GM19395 (cell line): ENCODE results near the gene WDR37.

Experiments used
- ATAC-seq: cut with Tn5 transposase; IDR thresholded peaks from one replicate; pipeline ENCODE4 v1.9.1; 2021; ENCODE audit warnings: mild to moderate bottlenecking, moderate library complexity; ENCODE audit not compliant: unreplicated experiment

The WDR37 gene

DNA sequence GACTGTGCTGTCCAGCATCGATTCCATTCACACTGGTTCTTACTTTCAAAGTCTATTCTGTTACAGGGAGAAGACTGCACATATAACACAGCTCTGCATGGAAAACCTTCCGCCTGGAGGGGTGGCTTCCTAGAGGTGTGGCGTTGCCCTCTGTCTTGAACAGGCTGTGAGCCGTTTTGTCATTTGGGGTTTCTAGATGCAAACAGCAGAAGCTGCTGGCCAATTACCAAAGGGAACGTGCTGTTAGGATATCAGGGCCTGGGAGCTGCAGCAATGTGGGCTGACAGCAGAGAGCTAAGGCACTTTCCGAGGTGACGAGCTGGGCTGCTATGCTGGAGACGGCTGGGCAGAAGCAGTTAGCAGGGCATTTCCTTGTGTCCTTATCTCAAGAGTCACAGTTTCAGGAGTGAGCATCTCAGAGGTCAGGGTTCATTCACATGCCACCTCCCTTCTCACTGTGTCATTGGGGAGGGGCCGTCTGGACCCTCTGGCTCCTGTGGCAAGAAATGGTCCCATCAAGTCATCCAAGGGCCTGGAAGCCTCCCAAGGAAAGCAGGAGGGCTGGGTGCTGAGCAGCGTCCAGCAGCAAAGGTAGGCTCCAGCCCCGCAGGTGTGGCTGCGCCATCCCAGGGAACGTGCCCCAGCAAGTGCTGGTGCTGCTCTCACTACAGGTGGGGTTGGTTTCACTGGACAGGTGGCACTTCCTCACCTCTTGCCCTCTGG, 106.5 kb downstream of the WDR37 start:
- ATAC-seq, result no peak

DNA sequence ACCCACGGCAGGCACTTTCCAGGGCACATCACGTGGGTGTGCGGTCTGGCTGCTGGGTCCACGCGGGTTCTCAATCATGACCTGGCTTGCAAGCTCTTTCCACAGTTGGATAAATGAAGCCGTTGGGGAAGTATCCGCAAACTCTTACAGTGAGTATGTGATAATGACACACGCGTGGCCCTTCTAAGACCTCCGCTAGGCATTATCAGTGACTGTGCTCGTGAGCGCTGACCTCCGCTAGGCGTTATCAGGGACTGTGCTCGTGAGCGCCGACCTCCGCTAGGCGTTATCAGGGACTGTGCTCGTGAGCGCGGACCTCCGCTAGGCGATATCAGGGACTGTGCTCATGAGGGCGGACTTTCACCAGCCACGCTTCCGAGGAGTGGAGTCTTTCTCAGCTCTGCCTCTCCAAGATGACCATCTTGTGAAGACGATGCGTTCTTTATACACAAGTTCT, 107.0 kb downstream of the WDR37 start:
- no peak for ATAC-seq

DNA sequence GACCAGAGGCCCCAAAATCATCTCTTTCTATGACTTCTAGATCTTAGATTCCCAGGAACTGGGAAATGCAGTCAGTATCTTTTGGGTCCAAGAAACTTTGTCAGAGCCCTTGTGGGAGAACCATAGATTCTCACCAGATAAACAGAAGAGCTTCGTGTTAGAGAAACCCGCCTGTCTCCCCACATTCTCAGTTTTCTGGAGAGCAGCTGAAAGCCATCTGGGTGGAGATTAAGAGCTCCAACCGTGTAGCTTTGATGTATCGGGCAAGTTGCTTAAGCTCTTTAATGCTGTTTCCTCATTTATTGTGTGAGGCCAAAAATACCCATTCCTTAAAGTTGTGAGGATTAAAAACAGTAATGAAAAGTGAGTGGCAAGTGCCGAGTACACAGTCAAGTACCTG, 107.6 kb downstream of the WDR37 start:
- ATAC-seq, result no peak

DNA sequence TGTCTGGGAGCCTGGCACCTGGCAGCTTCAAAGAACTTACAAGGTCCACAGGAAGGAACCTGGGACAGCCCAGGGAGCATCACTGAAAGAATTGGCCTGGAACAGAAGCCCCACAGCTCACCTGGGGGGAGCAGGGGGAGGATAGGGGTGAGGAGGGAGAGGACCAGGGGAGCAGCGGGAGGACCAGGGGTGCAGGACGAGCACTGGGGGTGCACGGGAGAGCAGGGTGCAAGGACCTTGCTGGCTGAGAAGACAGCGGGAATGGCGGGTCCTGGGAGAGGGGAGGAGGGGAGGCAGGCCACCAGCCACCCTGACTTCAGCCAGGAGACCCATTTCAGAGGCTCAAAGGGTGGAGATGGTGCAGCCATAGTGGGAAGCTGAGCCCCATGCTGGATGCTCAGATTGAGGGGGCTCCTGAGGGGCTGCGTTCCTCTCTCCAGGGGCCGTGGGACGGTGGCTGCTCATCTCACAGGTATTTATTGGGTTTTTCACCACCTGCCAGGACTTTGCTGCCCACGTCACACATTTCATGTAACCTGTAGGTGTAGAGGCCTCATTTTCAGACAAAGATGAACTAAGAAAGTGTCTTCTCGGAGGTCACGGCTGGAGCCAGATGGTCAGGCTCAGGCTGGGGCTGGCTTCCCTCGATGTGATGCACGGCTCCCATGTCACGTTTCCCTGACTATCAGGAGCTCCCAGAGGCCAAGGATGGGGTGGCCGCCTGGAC, 110.1 kb downstream of the WDR37 start:
- ATAC-seq, result no peak

DNA sequence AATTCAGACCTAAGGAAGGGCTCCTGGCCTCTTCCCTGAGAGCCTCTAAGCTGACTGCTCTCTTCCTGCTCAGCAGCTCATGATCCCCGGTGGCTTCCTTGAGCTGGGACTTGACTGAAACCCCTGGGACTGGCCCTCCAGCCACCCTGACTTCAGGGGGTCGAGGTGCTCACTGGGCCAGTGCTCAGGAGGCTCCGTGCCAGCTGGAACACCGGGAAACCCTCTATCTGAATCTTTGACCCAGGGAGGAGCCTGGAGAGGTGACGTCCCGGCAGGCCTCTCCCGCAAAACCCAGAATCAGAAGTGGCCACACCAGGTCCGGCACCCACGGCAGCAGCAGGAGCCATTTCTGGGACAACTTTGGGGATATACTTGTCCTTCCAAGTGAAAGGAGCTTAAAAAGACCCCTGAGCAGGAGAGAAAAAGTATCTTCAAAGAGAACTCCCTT, 110.7 kb downstream of the WDR37 start:
- no peak for ATAC-seq

DNA sequence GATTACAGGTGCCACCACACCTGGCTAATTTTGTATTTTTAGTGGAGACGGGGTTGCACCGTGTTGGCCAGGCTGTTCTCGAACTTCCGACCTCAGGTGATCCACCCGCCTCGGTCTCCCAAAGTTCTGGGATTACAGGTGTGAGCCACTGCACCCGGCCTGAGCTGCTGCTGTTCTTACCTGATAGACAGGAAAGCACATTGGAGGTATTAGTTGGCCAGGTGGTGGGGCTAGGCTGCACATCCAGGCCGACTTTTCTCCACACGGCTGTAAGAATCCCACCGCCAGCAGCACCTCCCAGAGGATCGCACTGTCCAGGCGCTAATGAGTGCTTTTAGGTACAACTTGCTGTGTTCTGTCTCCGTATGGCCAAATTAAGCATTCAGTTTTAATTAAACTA, 112.6 kb downstream of the WDR37 start:
- no peak for ATAC-seq

DNA sequence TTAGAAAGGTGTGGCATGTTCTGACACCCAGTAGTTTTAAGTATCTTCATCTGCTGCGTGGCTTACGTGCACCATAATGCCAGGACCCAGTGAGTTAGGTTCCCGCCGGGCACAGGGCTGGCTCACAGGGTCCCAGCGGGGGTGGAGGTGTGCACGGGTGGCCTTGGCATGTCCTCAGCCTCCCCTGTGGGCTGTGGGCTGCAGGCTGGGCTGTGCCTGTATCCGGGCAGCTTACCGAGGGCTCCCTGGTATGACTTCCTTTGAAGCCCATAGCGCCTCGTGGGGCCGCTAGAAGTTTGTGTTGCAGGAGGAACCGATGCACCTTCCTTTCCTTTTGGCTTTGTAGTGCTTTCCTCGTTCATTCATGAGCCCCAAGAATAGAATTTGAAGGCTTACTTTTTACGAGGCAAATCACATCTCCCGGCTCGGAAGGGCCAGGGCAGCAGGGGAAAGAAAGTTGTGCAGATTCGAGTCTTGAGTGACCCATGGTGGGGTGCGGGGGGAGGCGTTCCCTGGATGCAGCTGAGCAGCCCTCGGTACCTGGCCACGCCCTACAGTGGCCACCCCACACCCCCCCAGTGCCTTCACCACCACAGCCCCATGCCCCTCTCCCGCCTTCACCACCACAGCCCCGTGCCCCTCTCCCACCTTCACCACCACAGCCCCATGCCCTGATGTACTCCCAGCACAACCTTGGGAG, 113.2 kb downstream of the WDR37 start:
- no peak for ATAC-seq

DNA sequence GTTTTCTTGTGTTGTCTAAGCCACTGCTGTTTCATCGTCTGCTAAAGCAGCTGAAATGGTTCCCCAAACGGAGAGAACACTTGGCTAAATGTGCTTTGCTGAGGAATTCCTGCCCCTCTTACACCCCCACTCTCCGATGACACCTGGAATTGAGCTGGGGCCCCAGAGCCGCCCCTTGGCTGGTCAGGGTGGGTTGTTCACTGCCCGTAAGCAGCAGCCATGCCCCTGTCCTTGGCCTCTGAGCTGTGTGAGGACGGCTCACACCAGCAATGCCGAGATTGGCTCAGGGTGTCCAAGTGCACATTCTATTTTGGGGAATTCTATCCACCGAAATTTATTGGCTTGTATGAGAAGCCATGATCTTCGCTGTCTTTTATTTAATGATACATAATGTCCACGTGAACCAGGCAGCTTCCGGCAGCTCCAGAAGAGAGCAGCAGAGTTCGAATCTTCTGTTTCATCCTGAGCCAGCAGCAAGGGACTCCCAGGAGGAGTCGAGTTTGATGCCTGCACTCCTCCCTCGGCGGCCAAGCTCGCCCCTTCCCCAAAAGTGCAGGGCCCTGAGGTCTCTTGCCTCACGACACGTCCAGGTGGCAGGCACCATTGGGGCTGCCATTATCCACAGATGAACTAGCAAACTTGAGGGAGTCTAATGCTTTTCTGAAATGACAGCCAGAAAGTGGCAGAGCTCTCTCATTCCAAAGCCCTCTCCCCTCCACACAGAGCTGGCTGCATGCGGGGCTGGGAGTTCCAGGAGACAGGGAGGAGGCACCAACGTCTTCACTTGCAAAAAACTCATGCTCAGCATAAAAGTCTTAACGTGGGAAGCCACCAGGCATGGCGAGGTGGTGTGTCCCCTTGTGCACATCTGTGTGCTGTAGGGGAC, 114.0 kb downstream of the WDR37 start:
- ATAC-seq, result no peak

DNA sequence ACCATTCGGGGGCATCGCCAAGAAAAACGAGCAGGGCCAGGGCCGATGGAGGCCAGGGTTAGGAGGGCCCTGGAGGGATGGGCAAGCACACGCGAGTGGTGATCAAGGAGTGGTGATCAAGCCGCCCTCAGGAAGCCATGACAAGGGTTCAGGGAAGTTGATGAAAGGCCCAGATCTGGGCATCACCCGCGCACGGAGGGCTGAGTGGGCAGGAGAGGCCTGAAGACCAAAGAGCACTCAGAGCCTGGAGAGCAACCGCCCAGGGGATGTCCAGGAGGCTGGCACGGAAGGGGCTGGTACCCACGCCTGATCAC, 114.6 kb downstream of the WDR37 start:
- ATAC-seq, result no peak

DNA sequence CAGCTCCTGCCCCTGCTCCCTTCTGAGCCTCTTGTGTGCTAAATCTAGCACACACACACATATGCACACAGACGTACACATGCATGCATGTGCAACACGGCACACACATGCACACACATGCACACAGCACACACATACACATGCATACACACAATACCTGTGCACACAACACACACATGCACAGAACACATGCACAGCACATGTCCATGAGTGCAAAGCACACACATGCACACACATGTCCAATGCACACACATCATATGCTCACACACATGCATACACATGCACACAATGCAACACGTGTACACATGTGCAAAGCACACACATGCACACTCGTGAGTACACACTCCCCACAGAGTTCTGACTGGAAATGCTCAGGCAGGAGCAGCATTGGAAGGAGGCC, 115.0 kb downstream of the WDR37 start:
- ATAC-seq, result no peak

DNA sequence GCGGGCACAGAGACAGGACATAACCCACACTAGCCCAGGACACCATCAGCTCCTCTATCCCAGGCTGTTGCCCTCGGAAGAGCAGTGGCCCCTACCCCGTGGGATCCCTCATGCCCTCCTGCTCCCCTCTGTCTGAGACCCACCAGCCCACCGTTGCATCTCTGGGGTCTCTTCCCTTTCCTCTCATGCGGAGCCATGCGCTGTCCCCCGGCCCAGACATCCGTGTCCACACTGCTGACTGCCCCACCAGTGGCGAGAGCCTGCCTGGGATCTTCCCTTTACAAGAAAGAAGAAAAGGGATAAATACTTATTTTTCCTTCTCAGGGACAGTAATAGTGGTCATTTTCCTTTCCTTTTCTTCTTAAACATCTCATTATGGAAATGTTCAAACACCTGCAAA, 115.4 kb downstream of the WDR37 start:
- ATAC-seq, result no peak

DNA sequence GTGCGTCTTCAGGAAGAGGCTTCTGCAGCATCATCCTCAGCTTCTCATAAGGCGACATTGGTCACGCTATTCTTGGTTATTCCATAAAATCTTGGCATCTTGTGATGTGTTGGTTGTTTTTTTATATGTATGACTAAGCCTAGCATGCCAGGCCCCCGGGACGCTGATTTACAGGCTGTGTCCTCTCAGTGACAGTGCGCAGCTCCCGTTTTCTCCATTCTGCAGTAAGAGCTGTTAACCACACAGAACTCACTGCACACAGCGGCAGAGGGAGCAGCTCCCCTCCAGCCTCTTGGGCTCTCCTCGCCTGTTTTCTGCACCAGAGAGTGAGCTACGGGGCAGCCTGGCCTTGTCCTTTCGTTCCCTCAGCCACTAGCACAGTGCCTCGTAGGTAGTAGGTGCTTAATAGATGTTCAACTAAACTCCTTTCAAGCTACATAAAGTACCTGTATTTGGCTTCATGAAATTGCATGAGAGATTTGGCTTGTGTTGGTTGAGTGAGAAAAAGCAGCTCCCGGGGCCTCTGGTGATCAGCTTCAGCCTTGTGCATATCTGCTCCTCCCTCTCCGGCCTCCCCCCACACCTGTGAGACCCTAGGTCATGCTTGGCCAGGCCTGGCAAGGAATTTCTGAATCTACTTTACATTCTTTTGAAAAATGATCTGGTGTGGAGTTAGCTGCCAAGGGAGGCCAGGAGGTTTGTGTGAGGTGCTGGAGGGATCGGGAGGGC, 116.2 kb downstream of the WDR37 start:
- no peak for ATAC-seq

DNA sequence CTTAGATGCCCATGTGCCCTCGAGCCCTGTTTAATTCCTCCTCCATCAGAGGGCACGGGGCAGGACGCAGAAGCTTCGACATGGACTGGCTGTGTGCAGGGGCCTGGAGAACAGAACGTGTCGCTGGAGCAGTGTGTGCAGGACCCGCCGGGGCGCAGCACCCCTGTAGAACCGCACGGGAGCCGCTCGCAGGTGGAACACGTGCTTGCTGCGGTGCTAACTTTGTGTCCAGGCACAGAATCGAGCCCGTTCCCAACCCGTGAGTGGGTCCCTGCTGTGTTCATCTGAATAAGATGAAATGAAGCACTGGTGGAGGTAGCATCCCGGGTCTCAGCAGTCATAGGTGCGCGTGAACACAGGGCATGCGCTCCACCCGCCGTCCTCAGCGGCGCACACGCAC, 116.9 kb downstream of the WDR37 start:
- no peak for ATAC-seq

DNA sequence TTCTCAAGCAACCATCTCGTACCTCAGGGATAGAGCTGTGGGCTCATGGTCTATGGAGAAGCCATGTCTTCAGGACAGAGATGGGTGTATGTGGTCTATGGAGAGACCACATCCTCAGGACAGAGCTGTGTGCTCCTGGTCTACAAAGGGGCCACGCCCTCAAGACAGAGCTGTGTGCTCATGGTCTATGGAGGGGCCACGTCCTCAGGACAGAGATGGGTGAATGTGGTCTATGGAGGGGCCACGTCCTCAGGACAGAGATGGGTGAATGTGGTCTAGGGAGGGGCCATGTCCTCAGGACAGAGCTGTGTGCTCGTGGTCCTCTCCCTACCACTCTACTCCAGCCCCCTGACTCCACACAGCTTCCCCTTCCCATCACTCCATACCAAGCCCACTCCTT, 117.8 kb downstream of the WDR37 start:
- ATAC-seq, result no peak

DNA sequence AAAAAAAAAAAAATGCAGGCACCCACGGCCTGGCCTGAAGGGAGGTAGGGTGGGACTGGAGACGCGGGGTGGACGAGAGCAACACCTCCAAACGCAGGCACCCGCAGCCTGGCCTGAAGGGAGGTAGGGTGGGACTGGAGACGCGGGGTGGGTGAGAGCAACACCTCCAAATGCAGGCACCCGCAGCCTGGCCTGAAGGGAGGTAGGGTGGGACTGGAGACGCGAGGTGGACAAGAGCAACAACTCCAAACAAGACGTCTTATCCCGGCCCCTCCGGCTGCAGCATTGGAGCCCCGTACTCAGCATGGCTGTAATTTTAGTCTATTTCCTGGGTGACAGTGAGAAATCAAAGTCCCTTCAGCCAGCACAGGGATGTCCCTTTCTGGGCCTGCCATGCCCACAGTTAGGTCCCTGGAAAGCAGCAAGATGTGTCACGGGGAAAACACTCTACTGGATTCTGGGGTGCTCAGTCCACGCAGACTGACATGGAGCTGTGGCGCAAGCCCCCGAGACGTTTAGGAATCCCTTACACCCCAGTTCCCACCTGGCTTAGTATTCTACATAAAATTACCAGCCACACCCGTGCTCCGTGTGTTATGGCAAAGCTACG, 119.9 kb downstream of the WDR37 start:
- ATAC-seq, result no peak

DNA sequence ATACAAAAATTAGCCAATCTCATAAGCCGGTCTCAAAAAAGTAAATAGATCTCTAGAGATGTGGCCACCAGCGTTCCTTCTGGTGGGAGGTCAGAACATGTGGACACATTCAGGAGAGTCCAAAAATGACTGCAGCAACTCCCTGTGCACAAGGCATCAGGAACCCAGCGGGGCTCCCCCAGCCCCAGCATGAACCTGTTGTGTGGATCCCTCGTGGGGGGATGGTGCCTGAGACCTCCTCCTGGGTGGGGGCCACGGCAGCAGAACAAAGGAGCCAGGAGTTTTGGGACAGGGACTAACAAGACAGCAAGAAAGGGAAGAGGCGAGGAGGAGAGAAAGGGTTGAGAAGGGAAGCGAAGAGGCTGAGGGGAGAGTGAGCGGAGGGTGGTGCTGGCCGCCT, 121.8 kb downstream of the WDR37 start:
- no peak for ATAC-seq

DNA sequence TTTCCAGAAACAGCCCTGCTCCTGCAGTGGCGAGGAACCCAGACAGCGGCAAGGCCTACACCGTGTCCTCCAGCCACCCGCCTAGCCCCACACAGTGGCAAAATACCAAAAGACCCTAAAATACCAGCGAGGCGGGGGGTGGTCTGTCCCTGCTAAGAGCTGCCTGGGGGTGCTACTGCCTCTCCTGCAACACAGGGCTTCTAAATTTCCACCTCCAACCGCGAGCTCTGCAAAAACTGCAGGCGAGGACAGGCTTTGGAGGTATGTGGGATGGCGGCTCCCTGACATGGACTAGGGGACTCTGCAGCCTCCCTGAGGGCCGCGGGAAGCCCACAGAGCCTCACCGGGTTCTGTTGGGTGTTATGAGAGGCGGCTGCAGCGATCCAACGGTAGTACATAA, 122.3 kb downstream of the WDR37 start:
- ATAC-seq, result no peak

DNA sequence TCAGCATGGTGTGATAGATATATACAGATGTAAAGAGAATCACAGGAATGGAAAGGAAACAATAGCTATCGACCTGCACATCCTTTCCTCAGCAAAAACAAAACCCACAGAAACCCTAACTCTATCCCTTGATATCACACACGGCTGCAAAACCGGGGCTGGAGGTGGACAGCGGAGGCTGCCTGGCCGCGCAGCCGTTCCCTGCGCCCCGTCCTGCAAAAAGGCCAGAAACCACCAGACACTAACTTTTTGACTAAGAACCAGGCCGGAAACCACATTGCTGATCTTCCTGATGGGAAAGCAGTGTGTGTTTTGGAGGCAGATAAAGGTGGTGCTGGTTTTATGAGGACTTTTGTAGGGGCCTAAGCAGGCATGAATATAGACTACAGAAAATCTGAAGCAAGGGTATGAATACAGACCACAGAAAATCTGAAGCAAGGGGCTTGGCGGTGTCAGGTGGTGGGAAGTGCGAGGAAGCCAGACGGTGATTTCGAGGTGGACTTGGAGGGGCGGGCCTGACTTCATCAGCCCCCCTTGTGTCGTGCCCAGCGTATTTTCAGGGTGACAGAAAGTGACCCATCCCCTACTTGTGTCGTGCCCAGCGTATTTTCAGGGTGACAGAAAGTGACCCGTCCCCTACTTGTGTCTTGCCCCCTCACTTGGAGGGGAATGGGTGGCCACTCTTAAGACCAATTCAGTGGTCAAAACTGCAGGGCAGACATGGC, 123.3 kb downstream of the WDR37 start:
- ATAC-seq, result no peak

DNA sequence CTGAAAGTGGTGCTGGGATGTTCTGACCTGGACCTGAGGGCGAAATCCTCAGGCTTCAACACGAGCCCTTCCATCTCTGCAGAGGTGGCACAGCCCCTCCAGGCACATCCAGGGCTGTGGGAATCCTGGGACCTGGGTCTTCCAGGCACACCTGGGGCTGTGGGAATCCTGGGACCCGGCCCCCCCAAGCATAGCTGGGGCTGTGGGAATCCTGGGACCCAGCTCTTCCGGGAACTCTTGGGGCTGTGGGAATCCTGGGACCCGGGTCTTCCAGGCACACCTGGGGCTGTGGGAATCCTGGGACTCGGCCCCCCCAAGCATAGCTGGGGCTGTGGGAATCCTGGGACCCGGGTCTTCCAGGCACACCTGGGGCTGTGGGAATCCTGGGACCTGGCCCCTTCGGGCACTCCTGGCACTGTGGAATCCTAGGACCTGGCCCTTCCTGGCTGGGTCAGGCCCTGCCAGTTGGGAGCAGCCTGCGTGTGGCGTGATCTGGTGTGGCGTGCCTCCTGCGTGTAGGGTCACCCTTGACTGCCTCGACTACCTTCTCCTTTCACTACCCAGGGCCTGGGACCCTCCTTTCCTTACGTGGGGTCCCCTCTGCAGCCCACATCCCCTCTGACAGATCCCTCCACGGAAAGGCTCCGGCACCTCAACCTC, 124.0 kb downstream of the WDR37 start:
- no peak for ATAC-seq
